Measurements from ENCODE around the gene CCDC28A. TPM values are rescaled to one million over a fixed set of nuclear protein-coding genes. Genes with fewer than 3 reads are reported as not detected.

CCDC28A gene
- polyA plus RNA-seq, 4 donors = 28.5 to 31.2 (median 30.5) TPM

DNA sequence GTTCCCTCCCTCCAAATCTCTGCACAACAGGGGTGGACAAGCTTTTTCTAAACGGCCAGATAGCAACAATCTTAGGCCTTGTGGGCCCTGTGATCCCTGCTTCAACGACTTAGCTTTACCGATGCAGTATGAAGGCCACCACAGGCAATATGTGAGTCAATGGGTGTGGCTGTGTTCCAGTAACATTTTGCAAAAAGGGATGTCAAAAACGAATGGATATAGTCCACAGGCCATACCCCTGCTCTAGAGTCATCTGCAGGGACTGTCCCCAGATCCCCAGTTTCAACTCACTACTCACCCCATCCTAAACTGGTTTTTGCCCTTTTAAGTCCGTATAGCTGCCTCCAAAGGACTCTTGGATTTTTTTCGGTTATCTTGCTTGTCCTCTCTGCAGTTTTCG, 56.7 kb downstream of the CCDC28A start:
- DNase-seq (ENCODE audit: low read depth in 4 of 4, low spot score in 3 of 4) = no peak

DNA sequence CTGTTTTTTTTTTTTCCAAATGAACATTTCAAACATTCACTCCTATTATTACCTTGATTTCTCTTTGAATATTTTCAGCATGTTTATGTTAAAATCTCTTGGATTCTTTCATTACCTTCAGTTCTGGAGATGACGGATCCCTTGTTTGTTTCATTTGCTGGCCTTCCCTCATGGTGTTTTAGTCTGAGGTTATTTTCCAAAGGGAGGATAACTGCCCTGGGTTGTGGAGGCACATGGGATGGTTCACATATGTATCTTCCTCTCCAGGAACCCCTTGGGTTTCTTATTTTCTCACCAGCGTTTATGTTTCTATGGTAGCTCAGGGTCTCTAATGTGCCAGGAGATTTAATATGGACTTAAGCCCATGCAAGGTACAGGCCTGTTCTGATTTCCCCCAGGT, 58.6 kb downstream of the CCDC28A start:
- no peak for DNase-seq (ENCODE audit: low read depth in 4 of 4, low spot score in 3 of 4)

- no peak for DNase-seq (ENCODE audit: low read depth in 4 of 4, low spot score in 3 of 4)
Observed at GRCh38 chr6:138833816-138834539, 60.4 kb downstream of the CCDC28A start.

DNA sequence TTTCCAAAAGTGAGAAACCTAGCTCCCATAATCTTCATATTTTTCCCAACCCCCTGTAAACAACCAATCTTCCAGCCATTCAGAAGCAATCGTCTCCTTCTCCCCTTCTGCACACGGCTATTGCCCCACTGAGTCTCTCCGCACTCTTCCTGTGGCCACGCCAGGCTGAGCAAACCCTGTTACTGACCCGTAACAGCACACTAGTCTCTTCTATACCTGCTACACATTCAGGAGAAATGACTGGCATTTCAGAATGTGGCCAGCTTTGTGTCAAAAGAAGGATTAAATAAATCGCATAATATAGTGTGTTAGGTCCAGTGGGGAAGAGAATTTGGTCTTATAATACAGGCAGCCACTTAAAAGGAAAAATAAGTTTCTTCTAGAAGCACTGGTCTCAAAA, 63.7 kb downstream of the CCDC28A start:
- DNase-seq (ENCODE audit: low read depth in 4 of 4, low spot score in 3 of 4) = no peak

Other genes with a start within 250 kb of the CCDC28A start
- under 1 TPM; 0.19 to 0.60 (median 0.27) TPM for gene ECT2L, start 22.3 kb downstream of the CCDC28A start, polyA plus RNA-seq (ENCODE audit: insufficient read length in 4 of 4)
- gene REPS1, start 214.5 kb downstream of the CCDC28A start, polyA plus RNA-seq (ENCODE audit: insufficient read length in 4 of 4) = 10 to 100 TPM; 59.9 to 82.8 (median 71.5) TPM

Data from right renal pelvis (tissue), 4 donors.